Measurements from ENCODE around the gene DYNC1LI2. TPM values are rescaled to one million over a fixed set of nuclear protein-coding genes. Genes with fewer than 3 reads are reported as not detected.

Gene DYNC1LI2
- total RNA-seq, 1 donor from 2014 or later = 122 TPM

DNA sequence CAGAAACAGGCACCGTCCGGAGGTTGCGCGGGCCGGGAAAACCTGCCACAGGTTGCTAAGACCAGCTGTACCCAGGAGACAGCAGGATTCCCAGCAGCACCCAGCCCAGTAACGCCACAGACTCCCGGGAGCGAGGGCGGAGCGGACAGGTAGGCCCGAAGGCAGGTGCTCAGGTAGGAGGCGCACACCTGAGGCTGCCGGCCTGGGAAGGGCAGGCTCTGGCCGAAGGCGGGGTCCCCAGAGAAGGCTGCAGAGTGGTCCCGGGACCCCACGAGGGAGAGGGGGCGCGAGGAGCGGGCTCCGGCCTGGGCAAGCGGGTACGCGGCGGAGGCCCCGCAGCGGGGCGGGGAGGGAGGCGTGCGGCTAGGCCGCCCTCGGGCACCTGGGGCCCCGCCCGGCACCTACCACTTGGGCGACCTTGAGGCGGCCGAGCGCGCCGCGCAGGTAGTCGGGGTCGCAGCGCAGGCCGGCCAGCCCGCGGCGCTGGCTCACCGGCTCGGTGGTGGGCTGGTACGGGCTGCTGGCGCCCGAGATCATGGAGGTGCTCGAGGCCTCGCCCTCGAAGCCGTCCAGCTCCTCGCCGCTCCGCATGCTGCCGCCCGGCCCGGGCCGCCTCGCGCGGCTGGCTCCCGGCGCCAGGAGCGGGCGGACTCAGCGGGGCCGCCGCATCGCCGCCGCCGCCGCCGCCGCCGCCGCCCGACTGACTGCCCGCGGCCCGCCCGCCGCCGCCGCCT lies 55.3 kb downstream of the DYNC1LI2 start:
- Histone ChIP-seq H3K4me1 (peaks cover 14% of the 10 kb centered on the region), H3K27me3 (no peaks in the 10 kb centered on the region), H3K36me3 (no peaks in the 10 kb centered on the region), H3K27ac (peak overlapping the region; percentile 75), H3K4me3 (peak overlapping the region; percentile 67), H3K9me3 (no peaks in the 10 kb centered on the region)
- TF ChIP-seq, protein P1, sequence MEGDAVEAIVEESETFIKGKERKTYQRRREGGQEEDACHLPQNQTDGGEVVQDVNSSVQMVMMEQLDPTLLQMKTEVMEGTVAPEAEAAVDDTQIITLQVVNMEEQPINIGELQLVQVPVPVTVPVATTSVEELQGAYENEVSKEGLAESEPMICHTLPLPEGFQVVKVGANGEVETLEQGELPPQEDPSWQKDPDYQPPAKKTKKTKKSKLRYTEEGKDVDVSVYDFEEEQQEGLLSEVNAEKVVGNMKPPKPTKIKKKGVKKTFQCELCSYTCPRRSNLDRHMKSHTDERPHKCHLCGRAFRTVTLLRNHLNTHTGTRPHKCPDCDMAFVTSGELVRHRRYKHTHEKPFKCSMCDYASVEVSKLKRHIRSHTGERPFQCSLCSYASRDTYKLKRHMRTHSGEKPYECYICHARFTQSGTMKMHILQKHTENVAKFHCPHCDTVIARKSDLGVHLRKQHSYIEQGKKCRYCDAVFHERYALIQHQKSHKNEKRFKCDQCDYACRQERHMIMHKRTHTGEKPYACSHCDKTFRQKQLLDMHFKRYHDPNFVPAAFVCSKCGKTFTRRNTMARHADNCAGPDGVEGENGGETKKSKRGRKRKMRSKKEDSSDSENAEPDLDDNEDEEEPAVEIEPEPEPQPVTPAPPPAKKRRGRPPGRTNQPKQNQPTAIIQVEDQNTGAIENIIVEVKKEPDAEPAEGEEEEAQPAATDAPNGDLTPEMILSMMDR (IDR thresholded peaks at IDR 0.05) = no peak
- DNase-seq (peak; percentile 86), ATAC-seq (peak; percentile 64)
- intact Hi-C loops (cut with DNase I) = no loop called here

DNA sequence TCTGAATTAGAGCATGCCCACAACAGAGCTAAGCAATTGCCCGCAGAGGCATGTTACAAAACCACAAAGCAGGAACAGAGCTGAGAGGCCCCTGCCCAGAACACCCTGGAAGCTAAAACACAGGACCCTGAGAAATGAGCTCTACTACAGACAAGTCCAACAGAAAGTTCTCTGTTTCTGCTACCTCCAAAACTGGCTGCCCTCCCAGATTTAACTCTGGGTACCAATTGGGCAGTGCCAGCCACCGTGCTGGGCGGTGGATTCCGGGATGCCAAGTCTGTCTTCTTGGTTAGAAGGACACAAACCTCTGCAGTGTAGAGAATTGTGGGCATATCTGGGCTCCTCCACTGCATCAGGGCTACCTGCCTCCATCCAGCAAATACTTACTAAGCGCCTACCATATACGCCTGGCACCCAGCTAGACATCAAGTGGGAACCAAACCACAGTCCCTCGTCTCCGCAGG lies 55.9 kb downstream of the DYNC1LI2 start:
- Histone ChIP-seq H3K4me1 (peaks cover 14% of the 10 kb centered on the region), H3K36me3 (no peaks in the 10 kb centered on the region), H3K27ac (peak overlapping the region; percentile 75), H3K4me3 (peak overlapping the region; percentile 67), H3K9me3 (no peaks in the 10 kb centered on the region), H3K27me3 (no peaks in the 10 kb centered on the region)
- TF ChIP-seq, protein P1 (IDR thresholded peaks at IDR 0.05) = no peak
- DNase-seq (no peak), ATAC-seq (no peak)
- intact Hi-C loops (cut with DNase I) = no loop called here

DNA sequence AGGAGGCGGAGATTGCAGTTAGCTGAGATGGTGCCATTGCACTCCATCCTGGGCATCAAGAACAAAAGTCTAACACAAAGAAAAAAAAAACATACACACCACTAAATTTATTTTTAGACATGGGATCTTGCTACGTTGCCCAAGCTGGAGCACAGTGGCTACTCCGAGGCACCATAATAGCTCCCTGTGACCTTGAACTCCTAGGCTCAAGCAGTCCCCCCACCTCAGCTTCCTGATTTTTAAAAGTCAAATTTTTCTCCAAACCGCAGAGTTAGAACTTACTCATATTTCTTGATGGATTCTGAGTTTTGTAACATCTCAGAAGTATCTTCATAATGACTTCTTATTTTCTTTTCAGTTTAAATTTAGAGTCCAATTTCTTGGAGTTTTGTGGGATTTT lies 58.3 kb downstream of the DYNC1LI2 start:
- no peaks in the 10 kb centered on the region for H3K9me3 ChIP-seq
- TF ChIP-seq, protein P1 (IDR thresholded peaks at IDR 0.05) = no peak
- H3K4me1 ChIP-seq = peaks cover 14% of the 10 kb centered on the region
- H3K36me3 ChIP-seq = no peaks in the 10 kb centered on the region
- intact Hi-C loops (cut with DNase I) = no loop called here
- no peaks in the 10 kb centered on the region for H3K27me3 ChIP-seq
- H3K4me3 ChIP-seq = no peak overlapping the region
- no peak overlapping the region for H3K27ac ChIP-seq
- ATAC-seq = no peak
- DNase-seq = no peak

DNA sequence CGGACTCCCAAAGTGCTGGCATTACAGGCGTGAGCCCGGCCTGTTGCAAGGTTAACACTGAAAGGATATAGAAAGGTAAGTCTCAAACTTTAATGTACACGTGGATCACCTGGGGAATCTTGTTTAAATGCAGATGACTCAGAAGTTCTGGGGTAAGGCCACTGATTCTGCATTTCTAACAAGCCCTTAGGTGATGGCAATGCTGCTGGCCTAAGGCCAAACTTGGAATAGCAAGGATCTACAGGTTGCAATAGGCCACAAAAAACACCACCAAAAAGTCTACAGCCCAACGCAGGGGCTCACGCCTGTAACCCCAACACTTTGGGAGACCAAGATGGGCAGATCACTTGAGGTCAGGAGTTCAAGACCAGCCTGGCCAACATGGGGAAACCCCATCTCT lies 59.1 kb downstream of the DYNC1LI2 start:
- TF ChIP-seq, protein P1 (IDR thresholded peaks at IDR 0.05) = no peak
- intact Hi-C loops (cut with DNase I) = no loop called here

DNA sequence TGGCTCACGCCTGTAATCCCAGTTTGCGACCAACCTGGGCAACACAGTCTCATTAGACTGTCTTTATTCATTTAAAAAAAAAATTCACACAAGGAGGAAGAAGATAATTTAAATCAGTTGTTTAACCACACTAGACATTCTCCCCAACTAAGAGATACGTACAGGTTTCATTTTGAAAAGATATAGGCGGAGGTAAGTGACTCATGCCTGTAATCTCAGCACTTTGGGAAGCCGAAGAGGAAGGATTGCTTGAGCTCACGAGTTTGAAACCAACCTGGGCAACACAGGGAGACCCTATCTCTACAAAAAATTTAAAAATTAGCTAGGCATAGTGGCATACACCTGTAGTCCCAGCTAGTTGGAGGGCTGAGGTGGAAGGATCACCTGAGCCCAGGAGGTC lies 60.2 kb downstream of the DYNC1LI2 start:
- Histone ChIP-seq H3K27me3 (no peaks in the 10 kb centered on the region), H3K36me3 (no peaks in the 10 kb centered on the region), H3K9me3 (no peaks in the 10 kb centered on the region), H3K4me1 (peaks cover 14% of the 10 kb centered on the region), H3K4me3 (no peak overlapping the region), H3K27ac (no peak overlapping the region)
- DNase-seq (no peak), ATAC-seq (no peak)
- intact Hi-C loops (cut with DNase I) = no loop called here
- TF ChIP-seq, protein P1 (IDR thresholded peaks at IDR 0.05) = no peak

More for the DNA sequence above, 59.1 kb downstream of the DYNC1LI2 start:
- no peak overlapping the region for H3K27ac ChIP-seq
- H3K27me3 ChIP-seq = no peaks in the 10 kb centered on the region
- ATAC-seq (no peak), DNase-seq (peak; percentile 17)
- no peaks in the 10 kb centered on the region for H3K36me3 ChIP-seq
- peaks cover 14% of the 10 kb centered on the region for H3K4me1 ChIP-seq
- H3K4me3 ChIP-seq = no peak overlapping the region
- no peaks in the 10 kb centered on the region for H3K9me3 ChIP-seq
